Coronary artery (tissue), 2 donors: ENCODE data around the gene CLDN18.
A peak's percentile ranks its signal among the peaks of the same experiment; 100 is the strongest.

Experiments used
- DNase-seq: peaks from one replicate; pipeline ENCODE4 v3.0.0-alpha.2; 2017; ENCODE audit warnings: low spot score
- H3K27ac ChIP-seq, 2 donors: fragments of 200-600 bp; sonication (generic); one replicate each; pipeline ENCODE4 v1.5.1; 2016 to 2019
- H3K4me3 ChIP-seq: fragments of 200-600 bp; sonication (generic); 2 replicates; pipeline ENCODE4 v1.5.1; 2016; ENCODE audit warnings: mild to moderate bottlenecking, moderate library complexity
- CTCF ChIP-seq: fragments of 200-600 bp; sonication (generic); IDR thresholded peaks from one replicate; pipeline ENCODE4 v1.5.1; 2019; ENCODE audit warnings: antibody characterized with exemption

CLDN18 gene

GRCh38 chr3:138009476-138010272 is at the start of gene CLDN18:
CLDN18 (plus strand) TSS chr3:138010165; CDS start chr3:138010226, 61 bp downstream.
- no peak within 1 kb of the TSS for H3K27ac ChIP-seq
- no peak for TF ChIP-seq CTCF
- no peak within 1 kb of the TSS for H3K4me3 ChIP-seq
- no peak for DNase-seq

GRCh38 chr3:137962251-137962650 is 47.7 kb upstream of the CLDN18 start:
- TF ChIP-seq CTCF: no peak
- Histone ChIP-seq H3K27ac (no peak overlapping the region), H3K4me3 (no peak overlapping the region)
- no peak for DNase-seq

GRCh38 chr3:137963463-137963862 is 46.5 kb upstream of the CLDN18 start:
- DNase-seq: no peak
- no peak overlapping the region for H3K4me3 ChIP-seq
- H3K27ac ChIP-seq: no peak overlapping the region
- TF ChIP-seq CTCF: no peak

- peak; percentile 79 for TF ChIP-seq CTCF
- H3K4me3 ChIP-seq: peak overlapping the region; percentile 32
- no peak for DNase-seq
- no peak overlapping the region for H3K27ac ChIP-seq
These were observed 38.8 kb upstream of the CLDN18 start for GRCh38 chr3:137970914-137971831.

- Histone ChIP-seq H3K27ac (no peak overlapping the region), H3K4me3 (no peak overlapping the region)
- DNase-seq: no peak
- no peak for TF ChIP-seq CTCF
These were observed 37.6 kb upstream of the CLDN18 start for GRCh38 chr3:137972396-137972795.

GRCh38 chr3:137978328-137978727 is 31.6 kb upstream of the CLDN18 start:
- TF ChIP-seq CTCF: no peak
- no peak overlapping the region for H3K27ac ChIP-seq
- no peak overlapping the region for H3K4me3 ChIP-seq
- DNase-seq: no peak
